Activated B cell treated with CpG ODN at 0.5 μM for 24 hours (primary cell): Measurements from ENCODE around the gene RAD51B. TPM values are rescaled to one million over a fixed set of nuclear protein-coding genes. Genes with fewer than 3 reads are reported as not detected.

ENCODE experiments used
- ATAC-seq: fragments of 200-7000 bp; cut with Tn5 transposase; one replicate; pipeline ENCODE4 v1.10.0; 2021; ENCODE audit warnings: low read depth, mild to moderate bottlenecking, moderate library complexity
- CTCF ChIA-PET: fragments of 350-600 bp; sonication (Branson Sonifier 250); formaldehyde crosslinking; loops from one replicate; lab custom pipeline; 2021; ENCODE audit warnings: antibody characterized with exemption; lab: Charles Lee
- POLR2A ChIA-PET: fragments of 350-600 bp; sonication (Branson Sonifier 250); formaldehyde crosslinking; loops from one replicate; lab custom pipeline; 2021; ENCODE audit warnings: antibody characterized with exemption; lab: Charles Lee
- DNase-seq: peaks from one replicate; pipeline ENCODE4 v3.0.0; 2022
- H3K27ac Mint-ChIP-seq: one replicate; pipeline ENCODE4 v1.8.0; 2020; ENCODE audit warnings: mixed read lengths
- H3K27me3 Mint-ChIP-seq: one replicate; pipeline ENCODE4 v1.8.0; 2021; ENCODE audit warnings: mixed read lengths
- H3K36me3 Mint-ChIP-seq: one replicate; pipeline ENCODE4 v1.8.0; 2021; ENCODE audit warnings: low read depth, mixed read lengths
- H3K4me1 Mint-ChIP-seq: one replicate; pipeline ENCODE4 v1.8.0; 2021; ENCODE audit warnings: mixed read lengths
- H3K4me3 Mint-ChIP-seq: one replicate; pipeline ENCODE4 v1.8.0; 2020; ENCODE audit warnings: mild to moderate bottlenecking, mixed read lengths
- H3K9me3 Mint-ChIP-seq: one replicate; pipeline ENCODE4 v1.8.0; 2020; ENCODE audit warnings: mixed read lengths
- CTCF ChIP-seq: fragments of 200-600 bp; IDR thresholded peaks from one replicate; pipeline ENCODE4 v1.8.0; 2022; ENCODE audit warnings: antibody characterized with exemption, mild to moderate bottlenecking
- intact Hi-C: fragments of 100-400 bp; cut with micrococcal nuclease; formaldehyde crosslinking; loops from one replicate; pipeline ENCODE4 v1.15.1; 2024
- total RNA-seq: library from RNA; stranded (reverse); gene quantifications from 2 replicates; pipeline ENCODE4 v1.2.3, GENCODE V29; 2022

RAD51B gene
- total RNA-seq, 1 donor from 2014 or later: 53.9 TPM

GRCh38 chr14:68677476-68677875 lies 857.9 kb downstream of the RAD51B start:
- Mint-ChIP-seq H3K4me3 (no peak overlapping the region), H3K4me1 (peaks cover 63% of the 10 kb centered on the region), H3K36me3 (peaks cover 43% of the 10 kb centered on the region), H3K27me3 (no peaks in the 10 kb centered on the region), H3K27ac (no peak overlapping the region), H3K9me3 (no peaks in the 10 kb centered on the region)
- ChIA-PET POLR2A (interaction anchor here (1.1 to 2.3 kb wide), 7 partner anchors 8 to 185 kb away, joined by 3 to 12 read pairs (median 7); partner anchors contain the start of gene ZFP36L1), CTCF (interaction anchor here (1.1 kb wide), 1 partner anchor 8 kb away, joined by 4 read pairs; no protein-coding TSS in a partner anchor)
- DNase-seq: no peak
- no peak for ATAC-seq
- no peak for TF ChIP-seq CTCF
- intact Hi-C loops: no loop called here

GRCh38 chr14:68677901-68678300 lies 858.3 kb downstream of the RAD51B start:
- intact Hi-C loops: no loop called here
- ChIA-PET CTCF (interaction anchor here (1.1 kb wide), 1 partner anchor 9 kb away, joined by 4 read pairs; no protein-coding TSS in a partner anchor), POLR2A (interaction anchor here (0.5 to 1.6 kb wide), 8 partner anchors 18 to 403 kb away, joined by 3 to 8 read pairs (median 4); partner anchors contain the start of gene ZFP36L1)
- no peak for DNase-seq
- H3K4me3 Mint-ChIP-seq: no peak overlapping the region
- peaks cover 63% of the 10 kb centered on the region for H3K4me1 Mint-ChIP-seq
- H3K36me3 Mint-ChIP-seq: peaks cover 43% of the 10 kb centered on the region
- peak overlapping the region; percentile 18 for H3K27ac Mint-ChIP-seq
- H3K27me3 Mint-ChIP-seq: no peaks in the 10 kb centered on the region
- TF ChIP-seq CTCF: no peak
- no peak for ATAC-seq
- H3K9me3 Mint-ChIP-seq: no peaks in the 10 kb centered on the region

- intact Hi-C loops: no loop called here
- ATAC-seq (no peak), DNase-seq (no peak)
- no peak overlapping the region for H3K4me3 Mint-ChIP-seq
- H3K9me3 Mint-ChIP-seq: no peaks in the 10 kb centered on the region
- H3K27ac Mint-ChIP-seq: peak overlapping the region; percentile 18
- no peaks in the 10 kb centered on the region for H3K27me3 Mint-ChIP-seq
- peaks cover 64% of the 10 kb centered on the region for H3K4me1 Mint-ChIP-seq
- H3K36me3 Mint-ChIP-seq: peaks cover 43% of the 10 kb centered on the region
- CTCF ChIA-PET: interaction anchor here (1.1 kb wide), 1 partner anchor 9 kb away, joined by 4 read pairs; no protein-coding TSS in a partner anchor
- POLR2A ChIA-PET: interaction anchor here (0.5 to 1.6 kb wide), 7 partner anchors 18 to 403 kb away, joined by 3 to 8 read pairs (median 4); partner anchors contain the start of gene ZFP36L1
- no peak for TF ChIP-seq CTCF
Observed at GRCh38 chr14:68678471-68678870, 858.9 kb downstream of the RAD51B start.

GRCh38 chr14:68679301-68679700 lies 859.7 kb downstream of the RAD51B start:
- H3K36me3 Mint-ChIP-seq: peaks cover 43% of the 10 kb centered on the region
- H3K9me3 Mint-ChIP-seq: no peaks in the 10 kb centered on the region
- H3K4me1 Mint-ChIP-seq: peaks cover 72% of the 10 kb centered on the region
- no peaks in the 10 kb centered on the region for H3K27me3 Mint-ChIP-seq
- TF ChIP-seq CTCF: no peak
- H3K4me3 Mint-ChIP-seq: no peak overlapping the region
- intact Hi-C loops: no loop called here
- POLR2A ChIA-PET: interaction anchor here (0.6 to 2.1 kb wide), 3 partner anchors 9 to 144 kb away, joined by 3 to 8 read pairs (median 7); no protein-coding TSS in a partner anchor
- DNase-seq (no peak), ATAC-seq (no peak)
- H3K27ac Mint-ChIP-seq: peak overlapping the region; percentile 24
- CTCF ChIA-PET: interaction anchor here (1.0 kb wide), 1 partner anchor 9 kb away, joined by 3 read pairs; no protein-coding TSS in a partner anchor

GRCh38 chr14:68679746-68680467 lies 860.3 kb downstream of the RAD51B start:
- CTCF ChIA-PET: interaction anchor here (0.9 to 1.0 kb wide), 2 partner anchors 8 to 9 kb away, joined by 3 read pairs; no protein-coding TSS in a partner anchor
- intact Hi-C loops: no loop called here
- H3K27ac Mint-ChIP-seq: no peak overlapping the region

More at GRCh38 chr14:68679746-68680467, 860.3 kb downstream of the RAD51B start:
- TF ChIP-seq CTCF: no peak
- DNase-seq: no peak
- no peak for ATAC-seq
- Mint-ChIP-seq H3K36me3 (peaks cover 43% of the 10 kb centered on the region), H3K4me3 (no peak overlapping the region), H3K9me3 (no peaks in the 10 kb centered on the region), H3K27me3 (no peaks in the 10 kb centered on the region), H3K4me1 (peaks cover 73% of the 10 kb centered on the region)
- POLR2A ChIA-PET: interaction anchor here (0.5 to 2.1 kb wide), 8 partner anchors 9 to 395 kb away, joined by 3 to 8 read pairs (median 4); partner anchors contain the start of gene ZFP36L1
